HG03280 (cell line): ENCODE measurements around the gene LRMDA.

Experiments
- ATAC-seq: cut with Tn5 transposase; IDR thresholded peaks from one replicate; pipeline ENCODE4 v1.9.1; 2021; ENCODE audit warnings: mild to moderate bottlenecking, moderate library complexity; ENCODE audit not compliant: unreplicated experiment

Gene LRMDA

DNA sequence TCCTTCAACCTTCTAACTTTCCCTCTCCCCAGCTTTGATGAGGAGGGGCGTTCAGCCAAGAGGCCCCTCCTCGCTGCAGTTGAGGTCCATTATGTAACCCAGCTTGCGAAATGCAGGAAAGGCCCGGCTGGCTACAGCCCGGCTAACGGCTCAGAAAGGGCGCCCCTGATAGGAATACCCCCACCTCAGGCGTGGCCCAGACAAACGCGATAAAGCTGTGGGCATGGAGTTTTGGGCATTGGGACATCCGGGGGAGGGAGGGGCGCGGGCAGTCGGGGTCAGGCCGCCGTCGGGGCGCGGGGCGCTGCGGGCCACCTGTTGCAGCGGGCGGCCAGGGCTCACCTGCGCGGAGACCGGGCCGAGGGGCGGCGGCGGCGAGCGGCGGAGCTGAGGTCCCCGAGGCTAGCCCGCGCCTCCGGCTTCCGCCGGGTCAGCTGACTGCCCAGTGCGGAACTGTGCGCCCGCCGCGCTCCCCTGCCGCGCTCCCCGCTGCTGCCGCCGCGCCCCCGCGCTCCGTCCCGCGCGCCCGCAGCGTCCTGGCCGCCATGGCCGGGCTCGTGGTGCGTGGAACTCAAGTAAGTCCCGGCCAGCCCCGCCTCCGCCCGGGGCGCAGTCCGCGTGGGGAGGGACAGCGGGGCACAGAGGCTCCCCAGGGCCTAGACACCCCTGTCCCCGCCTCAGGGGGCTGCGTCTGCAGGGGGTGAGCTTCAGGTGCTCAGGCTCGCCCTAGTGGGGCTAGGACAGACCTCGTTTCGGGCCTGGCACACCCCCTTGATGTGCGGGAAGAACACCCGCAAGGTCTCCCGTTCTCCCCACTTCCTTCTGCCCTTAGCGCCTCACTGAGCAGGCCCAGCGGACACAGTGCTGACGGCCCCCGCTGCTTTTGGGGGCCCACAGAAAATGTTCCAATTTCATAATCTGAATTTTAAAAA, at the start of gene LRMDA:
Gene LRMDA, plus strand, starts transcription at position 445 of the 932 bp plus-strand sequence.
- no peak for ATAC-seq

DNA sequence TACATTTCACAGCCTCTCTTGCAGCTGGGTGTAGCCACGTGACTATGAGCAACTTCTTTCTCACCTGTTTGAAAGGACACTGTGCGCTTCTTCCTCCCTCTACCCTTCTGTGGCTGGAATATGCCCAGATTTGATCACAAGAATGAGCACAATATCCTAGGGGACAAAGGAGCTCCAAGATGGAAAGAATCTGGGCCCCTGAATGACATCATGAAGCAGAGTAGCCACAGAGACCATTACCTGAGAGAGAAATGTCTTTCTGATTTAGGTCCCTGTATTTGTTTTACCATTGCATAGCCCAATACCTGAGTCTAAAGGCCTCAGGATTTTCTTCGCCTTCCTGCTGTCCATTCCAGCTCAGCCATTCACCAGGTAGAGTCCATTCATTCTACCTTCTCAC, 45.3 kb upstream of the LRMDA start:
- no peak for ATAC-seq

DNA sequence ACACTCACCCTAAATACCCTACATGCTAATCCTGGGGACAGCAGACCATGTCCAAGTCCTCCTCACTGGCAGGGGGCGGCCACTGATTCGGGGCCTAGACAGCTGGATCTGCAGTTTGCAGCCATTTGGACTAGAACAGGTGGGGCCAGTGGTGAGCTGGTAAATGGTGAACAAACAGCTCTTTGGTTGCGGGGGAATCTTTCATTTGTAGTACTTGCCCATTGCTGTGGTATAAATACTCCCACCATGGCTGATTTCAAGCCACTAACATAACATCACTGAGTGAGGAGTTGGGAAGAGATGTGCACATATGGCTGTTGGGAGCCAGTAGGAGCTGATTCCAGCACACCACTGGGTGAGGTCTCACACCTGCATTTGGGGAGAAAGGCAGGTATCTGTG, 43.3 kb upstream of the LRMDA start:
- ATAC-seq = no peak

DNA sequence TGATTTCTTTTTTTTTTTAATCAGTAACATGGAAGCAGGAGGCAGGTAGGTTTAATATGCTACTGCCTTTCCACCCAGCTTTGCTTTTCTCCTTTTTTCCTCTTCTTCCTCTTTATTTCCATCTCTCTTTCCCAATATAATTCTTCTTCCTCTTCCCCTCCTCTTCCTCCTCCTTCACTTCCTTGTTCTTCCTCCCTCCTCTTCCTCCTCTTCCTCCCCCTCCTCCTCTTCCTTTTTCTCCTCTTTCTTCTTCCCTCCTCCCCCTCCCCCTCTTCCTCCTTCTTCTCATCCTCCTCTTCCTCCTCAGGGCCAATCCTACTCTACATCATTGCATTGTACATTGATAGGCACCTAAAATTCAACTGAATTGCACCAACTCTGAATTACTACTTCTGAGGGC, 41.2 kb upstream of the LRMDA start:
- ATAC-seq = no peak

DNA sequence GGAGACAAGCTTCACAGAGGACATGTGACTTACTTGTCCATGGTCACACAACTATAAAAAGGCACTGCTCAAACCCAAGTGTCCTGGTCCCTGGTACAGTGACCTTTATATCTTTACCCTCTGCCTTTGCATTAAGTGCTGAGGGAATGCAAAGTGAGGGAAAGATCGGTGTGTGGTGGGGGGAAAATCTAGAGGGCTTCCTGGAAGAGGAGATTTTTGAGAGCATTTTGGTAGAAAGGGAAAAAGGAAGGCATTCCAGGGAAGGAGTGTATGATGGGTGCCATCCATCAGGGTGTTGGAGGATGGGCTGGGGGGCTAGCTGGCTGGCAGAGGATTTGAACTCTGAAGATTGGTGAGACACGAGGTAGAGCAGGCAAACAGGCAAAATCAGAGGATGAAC, 39.2 kb upstream of the LRMDA start:
- ATAC-seq = no peak

DNA sequence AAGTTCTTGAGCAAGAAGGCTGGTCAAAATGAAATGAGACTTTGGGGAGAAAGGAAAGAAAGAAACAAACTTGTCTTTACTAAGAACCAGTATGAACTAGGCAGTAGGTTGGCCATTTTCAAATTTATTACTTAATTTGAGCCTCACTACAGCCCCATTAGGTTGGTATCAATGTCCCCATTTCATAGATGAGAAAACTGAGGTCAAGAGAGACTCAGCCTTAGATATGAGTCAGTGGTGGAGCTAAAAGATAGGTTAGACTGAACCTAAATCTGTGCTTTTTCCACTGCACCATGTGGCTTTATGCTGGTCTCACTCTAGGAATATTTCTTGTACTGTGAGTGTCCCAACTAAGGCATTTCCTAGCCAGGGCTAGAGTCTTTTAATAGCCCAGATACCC, 38.7 kb upstream of the LRMDA start:
- ATAC-seq = no peak

DNA sequence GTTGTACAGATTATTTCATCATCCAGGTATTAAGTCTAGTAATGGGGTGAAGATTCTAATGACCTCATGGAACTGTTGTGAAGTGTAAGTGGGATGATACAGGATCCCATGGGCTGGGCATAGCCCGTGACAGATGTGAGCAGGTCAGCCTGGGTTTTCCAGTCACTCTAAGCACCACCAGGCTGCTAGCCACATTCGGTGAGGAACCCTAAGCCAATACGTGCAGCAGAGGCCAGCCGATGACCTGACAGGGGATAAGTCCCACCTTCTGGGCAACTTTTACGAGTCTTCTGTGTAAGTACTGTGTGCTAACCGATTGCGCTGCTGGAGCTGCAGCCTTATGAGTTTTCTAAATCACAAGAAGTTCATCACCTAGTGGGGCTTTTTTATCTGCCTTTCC, 37.2 kb upstream of the LRMDA start:
- ATAC-seq = no peak

DNA sequence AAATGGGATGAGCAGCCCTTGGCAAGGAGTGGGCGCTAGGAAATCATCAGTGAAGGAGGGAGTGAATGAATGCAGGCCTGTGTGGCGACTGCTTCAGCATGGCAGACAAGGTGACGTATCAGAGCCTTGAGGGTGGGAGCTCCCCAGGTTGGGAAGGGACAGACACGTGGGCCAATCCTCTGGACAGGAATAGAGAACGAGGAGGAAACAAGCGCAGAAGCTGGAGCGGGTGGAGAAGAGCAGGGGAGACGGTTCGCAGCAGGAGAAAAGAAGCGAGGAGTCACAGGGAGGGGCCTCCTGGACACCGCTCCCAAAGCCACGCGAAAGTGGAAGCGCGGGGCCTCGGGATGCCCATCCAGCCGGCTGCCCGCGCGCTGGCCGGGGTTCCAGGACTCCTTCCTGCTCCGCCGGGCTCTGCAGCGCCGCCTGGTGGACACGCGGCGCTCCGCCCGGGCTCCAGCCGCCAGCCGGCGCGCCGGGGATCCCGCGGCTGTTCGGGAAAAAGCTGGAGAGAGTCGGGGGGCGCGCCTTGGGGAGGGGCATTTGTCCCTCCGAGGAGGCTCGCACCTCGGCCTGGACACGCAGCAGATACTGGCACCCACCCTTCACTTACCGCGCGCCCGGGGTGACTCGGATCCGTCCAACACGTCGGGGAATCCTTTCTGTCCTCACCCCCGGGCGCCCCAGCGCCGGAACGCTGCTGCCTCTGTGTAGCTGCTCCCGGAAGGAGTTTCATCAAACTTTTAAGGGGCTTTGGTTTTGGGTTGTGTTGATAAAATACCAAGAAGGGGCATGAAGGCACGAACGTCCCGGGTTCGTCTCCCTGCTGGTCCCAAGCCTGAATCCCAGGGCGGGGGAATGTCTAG, 36.1 kb upstream of the LRMDA start:
- no peak for ATAC-seq

DNA sequence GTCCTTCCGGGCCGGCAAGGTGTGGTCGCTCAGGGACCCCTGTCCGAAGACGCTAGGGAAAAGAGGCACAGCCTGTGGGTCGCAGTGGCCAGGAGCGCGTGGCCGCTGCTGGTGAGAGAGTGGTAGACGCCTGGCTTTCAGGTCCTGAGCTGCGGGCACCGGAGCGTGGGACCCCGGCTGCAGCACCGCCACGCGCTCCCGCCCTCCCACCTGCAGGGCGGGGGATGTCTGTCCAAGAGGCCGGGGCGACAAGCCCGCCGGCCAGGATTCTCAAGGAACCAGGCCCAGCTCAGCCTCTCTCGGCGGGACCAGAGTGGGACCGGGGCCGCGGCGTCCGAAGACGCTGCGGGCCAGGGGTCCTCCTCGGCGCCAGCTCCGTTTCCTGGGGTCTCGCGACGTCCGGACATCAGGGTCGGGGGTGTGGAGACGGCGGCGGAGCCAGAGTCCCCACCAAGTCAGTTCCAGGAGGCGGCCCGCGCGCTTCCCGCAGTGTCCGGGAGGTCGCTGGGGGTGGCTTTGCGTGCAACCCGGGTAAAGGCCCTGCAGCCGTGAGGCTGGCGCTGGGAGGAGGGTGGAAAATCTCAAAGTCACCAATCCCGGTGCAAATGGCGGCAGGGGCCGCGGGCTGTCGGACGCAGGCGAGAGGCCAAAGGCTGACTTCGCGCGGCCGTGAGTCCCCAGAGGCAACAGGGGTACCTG, 35.3 kb upstream of the LRMDA start:
- ATAC-seq = no peak

DNA sequence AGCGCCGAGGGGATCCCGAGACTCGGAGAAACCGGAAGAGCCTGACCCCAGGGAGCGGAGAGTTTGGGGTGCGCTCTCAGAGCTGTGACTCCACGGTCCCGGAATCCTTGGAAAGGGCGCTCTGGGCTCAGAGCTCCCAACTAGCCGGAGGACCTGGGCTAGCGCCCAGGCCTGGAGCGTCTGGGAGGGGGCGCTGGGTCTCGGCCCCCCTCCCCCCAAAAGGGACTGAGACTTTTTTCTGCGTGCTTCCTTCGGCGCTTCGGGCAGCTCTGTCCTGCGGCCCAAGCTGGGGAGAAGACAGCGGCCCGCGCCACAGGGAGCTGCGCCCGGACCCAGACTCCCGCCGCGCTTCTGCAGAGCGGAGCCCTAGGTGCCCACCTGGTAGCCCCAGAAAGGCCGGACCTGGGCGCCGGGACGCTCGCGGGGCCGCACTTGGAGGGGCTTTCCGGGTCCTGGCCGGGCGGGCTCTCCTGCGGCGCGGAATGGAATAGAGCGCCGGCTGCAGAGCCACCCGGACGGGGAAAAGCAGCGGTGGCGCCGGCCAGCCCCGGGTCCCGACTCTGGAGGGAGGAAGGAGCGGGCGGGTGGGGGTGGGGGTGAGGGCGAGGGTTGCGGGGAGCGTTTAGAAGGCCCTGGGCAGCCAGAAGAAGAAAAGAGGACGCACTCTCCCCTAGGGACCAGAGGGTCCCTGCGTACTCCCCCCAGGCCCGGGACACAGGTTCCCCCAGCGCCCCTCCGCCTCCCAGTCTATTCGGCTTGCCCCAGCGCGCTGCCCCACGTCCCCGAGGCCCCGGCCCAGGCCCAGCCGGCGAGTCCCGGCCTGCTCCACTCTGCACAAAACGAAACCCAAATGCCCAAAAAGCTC, 34.6 kb upstream of the LRMDA start:
- no peak for ATAC-seq

DNA sequence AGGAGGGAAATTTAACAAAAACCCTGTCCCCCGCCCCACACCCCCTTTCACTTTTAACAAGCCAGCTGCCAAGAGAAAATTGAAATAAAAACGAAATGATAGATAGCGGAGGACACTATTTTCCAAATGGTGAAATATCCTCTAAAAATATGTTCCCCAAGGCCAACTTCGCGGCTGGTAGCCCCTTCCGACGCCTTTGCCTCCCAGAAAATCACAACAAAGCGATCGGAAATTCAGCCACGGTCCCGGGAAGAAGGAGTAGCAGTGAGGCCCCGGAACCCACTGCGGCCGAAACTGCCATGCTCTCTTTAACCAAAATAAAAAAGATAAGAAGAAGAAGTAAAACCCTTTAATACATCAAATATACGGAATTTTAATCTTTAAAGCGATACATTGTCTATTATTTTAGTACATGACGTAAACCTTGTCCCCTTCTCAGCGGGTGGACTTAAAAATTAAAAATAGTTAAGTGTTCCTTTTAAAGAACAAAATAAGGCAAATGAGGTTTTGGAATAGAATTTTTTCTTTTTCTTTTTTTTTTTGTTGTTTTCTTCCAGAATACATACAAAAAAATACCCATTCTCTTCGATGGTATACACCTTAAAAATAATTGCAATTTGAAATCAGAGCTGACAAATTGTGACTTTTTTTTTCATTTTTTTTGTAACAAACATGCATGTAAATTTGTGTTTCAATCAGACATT, 33.8 kb upstream of the LRMDA start:
- no peak for ATAC-seq

DNA sequence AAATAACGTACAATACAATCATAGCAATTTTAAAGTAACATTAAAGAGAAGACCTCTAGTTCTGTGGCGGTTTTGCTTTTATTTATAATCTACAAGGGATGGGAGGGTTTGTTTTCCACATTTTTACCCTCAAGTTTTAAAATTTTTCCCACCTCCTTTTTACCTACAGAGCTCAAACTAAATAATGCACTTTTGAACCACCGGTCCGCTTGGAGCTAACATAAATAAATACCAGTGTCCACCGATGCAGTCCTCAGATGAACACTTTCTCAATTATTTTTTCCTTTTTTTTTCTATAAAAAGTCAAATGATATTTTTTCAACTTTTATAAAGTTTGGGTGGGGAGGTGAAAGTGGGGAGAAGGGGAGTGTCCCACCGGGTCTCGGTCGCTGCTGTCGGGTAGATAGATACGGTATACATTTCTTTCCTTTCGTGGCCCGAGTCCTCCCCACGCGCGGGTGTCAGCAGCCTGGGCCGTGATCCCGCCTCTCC, 33.2 kb upstream of the LRMDA start:
- ATAC-seq = no peak

DNA sequence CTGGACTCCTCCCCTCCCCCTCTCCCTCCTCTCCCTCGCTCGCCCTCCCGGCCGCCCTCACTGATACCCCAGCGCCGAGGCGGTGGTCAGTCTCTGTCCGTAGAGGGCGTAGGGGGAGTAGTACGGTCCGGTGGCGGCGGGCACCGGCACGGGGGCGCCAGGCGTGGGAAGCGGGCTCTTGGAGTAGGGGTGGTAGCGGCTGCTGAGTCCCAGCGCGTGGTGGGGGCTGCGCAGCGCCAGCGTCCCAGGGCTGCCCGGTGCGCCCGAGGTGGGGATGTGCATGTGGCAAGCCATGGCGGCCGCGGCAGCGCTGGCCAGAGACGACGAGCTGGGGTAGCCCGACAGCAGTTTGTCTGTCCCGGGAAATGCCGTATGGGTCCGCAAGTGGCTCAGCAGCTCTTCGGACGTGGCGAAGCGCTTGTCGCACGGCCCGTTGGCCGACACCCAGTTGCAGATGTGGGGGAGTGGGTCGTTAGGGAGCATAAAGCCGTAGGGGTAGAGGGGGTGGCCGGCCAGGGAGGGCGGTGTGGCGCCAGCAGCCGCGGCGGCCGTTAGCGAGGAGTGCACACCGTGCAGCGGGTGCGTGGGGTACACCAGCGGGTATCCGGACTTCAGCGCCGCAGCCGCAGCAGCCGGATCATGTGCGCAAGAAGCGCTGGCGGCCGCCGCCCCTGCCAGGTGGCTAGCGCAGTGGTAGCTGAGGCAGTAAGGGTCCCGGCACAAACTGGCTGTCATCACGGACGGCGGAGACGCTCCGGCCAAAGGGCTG, 32.5 kb upstream of the LRMDA start:
- ATAC-seq = no peak

DNA sequence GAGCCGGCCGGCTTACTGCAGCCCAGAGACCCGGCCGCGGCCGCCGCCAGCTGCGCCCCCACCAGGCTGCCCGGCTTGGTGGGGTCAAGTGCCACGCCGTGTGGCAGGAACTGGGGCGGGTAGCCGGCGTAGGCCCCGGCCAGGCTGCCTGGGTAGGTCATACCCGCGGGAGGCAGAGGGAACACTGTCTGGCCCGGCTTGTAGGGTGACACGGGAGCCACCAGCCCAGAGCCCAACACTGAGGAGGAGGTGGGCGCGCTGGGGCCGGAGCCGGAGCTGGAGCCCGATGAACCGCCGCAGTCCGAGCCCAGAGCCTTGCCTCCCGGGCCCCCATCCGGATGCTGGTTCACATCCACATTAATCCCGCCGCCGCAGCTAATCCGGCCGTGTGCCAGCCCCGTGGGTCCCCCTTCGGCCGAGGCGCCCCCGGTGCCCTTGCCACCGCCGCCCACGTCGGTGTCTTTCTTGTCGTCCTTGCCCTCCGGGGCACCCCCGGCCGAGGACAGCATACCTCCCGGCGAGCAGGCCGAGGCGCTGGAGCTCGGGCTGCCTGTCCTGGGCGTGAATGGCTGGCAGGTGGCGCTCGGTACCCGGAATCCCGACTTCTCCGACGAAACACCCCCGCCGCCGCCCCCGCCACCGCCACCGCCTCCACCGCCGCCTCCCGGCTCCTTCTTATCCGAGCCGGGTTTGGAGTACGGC, 31.8 kb upstream of the LRMDA start:
- no peak for ATAC-seq

DNA sequence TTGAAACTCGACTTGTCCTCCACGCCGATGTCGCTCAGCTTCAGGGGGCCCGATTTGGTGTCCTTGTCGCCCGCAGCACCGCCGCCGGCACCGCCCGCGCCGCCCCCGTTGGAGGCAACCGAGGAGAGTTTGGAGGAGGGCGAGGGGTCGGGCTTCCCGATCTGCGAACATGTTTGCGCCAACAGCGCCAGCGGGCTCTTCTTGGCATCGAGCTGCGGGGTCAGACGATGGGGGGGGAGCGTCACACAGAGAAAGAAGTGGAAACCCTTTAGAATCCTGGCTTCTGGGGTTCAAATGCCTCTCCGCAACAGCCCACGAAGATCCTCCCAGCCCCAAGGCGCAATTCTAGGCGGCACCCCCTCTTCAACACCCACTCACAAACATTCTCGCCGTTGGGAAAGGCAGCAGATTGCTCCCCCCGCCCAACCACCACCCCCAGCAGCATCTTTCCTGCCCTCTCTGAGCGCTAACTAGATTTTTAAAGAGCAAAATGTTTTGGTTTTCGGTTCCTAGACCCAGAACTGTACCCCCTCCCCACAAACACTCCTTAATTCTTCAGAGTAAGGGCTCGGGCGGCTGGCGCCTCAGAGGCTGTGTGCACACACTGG, 31.2 kb upstream of the LRMDA start:
- no peak for ATAC-seq

DNA sequence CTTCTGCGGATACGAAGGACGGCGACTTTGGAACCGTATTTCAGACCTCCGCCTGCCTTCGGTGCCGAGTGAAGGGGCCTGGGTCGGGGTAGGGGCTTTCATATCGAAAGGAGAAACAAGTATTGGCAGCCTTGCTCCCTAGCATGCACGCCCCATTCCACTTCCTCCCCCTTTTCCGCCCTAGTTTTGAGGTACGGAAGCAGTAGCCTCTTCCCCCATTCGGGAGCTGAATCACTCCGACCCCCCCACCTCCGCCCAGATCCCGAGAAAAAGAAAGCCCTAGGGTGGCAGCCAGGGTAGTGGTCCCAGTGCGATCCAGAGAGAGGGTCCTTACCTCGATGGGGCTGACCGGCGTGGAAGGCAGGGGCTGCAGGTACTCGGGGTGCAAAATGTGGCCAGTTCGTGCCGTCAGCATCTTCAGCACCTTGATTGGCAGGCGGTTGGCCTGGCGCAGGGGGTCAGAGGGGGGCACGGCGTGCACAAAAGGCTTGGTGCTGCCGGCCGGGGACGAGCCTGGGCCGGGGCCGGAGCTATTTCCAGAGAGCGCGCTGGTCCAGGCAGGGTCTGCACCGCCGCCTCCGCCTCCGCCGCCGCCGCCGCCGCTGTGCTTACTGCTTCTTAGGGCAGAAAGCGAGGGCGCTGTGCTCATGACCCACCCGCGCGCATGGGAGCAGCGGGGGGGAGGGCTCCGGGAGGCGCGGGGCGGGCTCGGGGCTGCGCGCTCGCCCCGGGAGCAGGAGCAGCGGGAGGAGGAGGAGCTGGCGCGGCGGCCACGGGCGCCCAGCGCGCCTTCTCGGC, 30.5 kb upstream of the LRMDA start:
- no peak for ATAC-seq
